Right atrium auricular region (tissue), 2 donors: ENCODE data around the gene PDE4A. TPM values are rescaled to one million over a fixed set of nuclear protein-coding genes. Genes with fewer than 3 reads are reported as not detected.
"Not testable (repeated sequence)": the region's sequence is repeated elsewhere in the genome, so short reads cannot be mapped to it uniquely, and the experiment has no call there.

ENCODE experiments used
- DNase-seq: peaks from one replicate; pipeline ENCODE4 v3.0.0-alpha.2; 2019; ENCODE audit warnings: low spot score
- H3K27ac ChIP-seq, 2 donors: fragments of 200-600 bp; sonication (generic); 1 replicate in 1 of 2; 2 replicates in 1 of 2; pipeline ENCODE4 v1.5.1; 2016 to 2019
- H3K27me3 ChIP-seq, 2 donors: fragments of 200-600 bp; sonication (generic); one replicate each; pipeline versions ENCODE4 v1.5.1 to v1.6.0; 2017 to 2019
- H3K36me3 ChIP-seq: fragments of 200-600 bp; sonication (generic); one replicate; pipeline ENCODE4 v1.5.1; 2016
- H3K4me1 ChIP-seq, 2 donors: fragments of 200-600 bp; sonication (generic); one replicate each; pipeline versions ENCODE4 v1.5.1 to v1.6.0; 2017 to 2019
- H3K4me3 ChIP-seq, 2 donors: fragments of 200-600 bp; sonication (generic); 1 replicate in 1 of 2; 2 replicates in 1 of 2; pipeline ENCODE4 v1.5.1; 2017 to 2019; ENCODE audit warnings: mild to moderate bottlenecking in 1 of 2, moderate library complexity in 1 of 2
- H3K9me3 ChIP-seq, 2 donors: fragments of 200-600 bp; sonication (generic); one replicate each; pipeline ENCODE4 v1.5.1; 2019
- CTCF ChIP-seq, 2 donors: fragments of 200-600 bp; sonication (generic); IDR thresholded peaks; one replicate each; pipeline ENCODE4 v1.5.1; 2019; ENCODE audit warnings: antibody characterized with exemption in 2 of 2
- total RNA-seq, 2 donors: library from RNA; depleted of rRNA; stranded (reverse); fragments of >200 nt; gene quantifications; one replicate each; pipeline ENCODE4 v1.1.0, GENCODE V29; 2016

The PDE4A gene
- total RNA-seq, 2 donors from 2014 or later, result 9.4 to 9.9 TPM

GRCh38 chr19:10380313-10381102 lies 39.8 kb upstream of the PDE4A start, which contains the start of gene TYK2:
TSS of gene TYK2 (minus strand) at chr19:10380572. CDS start at chr19:10378406, 2,166 bp downstream.
- Histone ChIP-seq H3K4me1 (peaks cover 0 to 17% of the 10 kb centered on the region in 2 donors), H3K27me3 (no peaks in the 10 kb centered on the region), H3K27ac (peak within 1 kb of the TSS; percentile 67 to 88), H3K4me3 (peak within 1 kb of the TSS; percentile 65 to 91), H3K36me3 (peaks cover 12% of the 10 kb centered on the region), H3K9me3 (no peaks in the 10 kb centered on the region)
- DNase-seq, result peak; percentile 99
- no peak for TF ChIP-seq CTCF (IDR thresholded peaks at IDR 0.05)

- H3K27ac ChIP-seq, H3K4me3 ChIP-seq, DNase-seq, H3K27me3 ChIP-seq, H3K9me3 ChIP-seq, H3K36me3 ChIP-seq: not testable (repeated sequence)
- H3K4me1 ChIP-seq, result peaks cover 0 to 17% of the 10 kb centered on the region in 2 donors
Measured at GRCh38 chr19:10383223-10383499, 37.2 kb upstream of the PDE4A start.

GRCh38 chr19:10384580-10384979 lies 35.8 kb upstream of the PDE4A start:
- DNase-seq, result no peak
- Histone ChIP-seq H3K27ac (no peak overlapping the region), H3K27me3 (no peaks in the 10 kb centered on the region), H3K4me3 (no peak overlapping the region), H3K36me3 (no peaks in the 10 kb centered on the region), H3K4me1 (peaks cover 0 to 20% of the 10 kb centered on the region in 2 donors), H3K9me3 (no peaks in the 10 kb centered on the region)
- no peak for TF ChIP-seq CTCF (IDR thresholded peaks at IDR 0.05)

- peak; percentile 80 to 95 for TF ChIP-seq CTCF (IDR thresholded peaks at IDR 0.05)
- H3K36me3 ChIP-seq, result peaks cover 32% of the 10 kb centered on the region
- no peaks in the 10 kb centered on the region for H3K9me3 ChIP-seq
- H3K27me3 ChIP-seq, result no peaks in the 10 kb centered on the region
- peaks cover 0 to 10% of the 10 kb centered on the region in 2 donors for H3K4me1 ChIP-seq
- DNase-seq, result peak; percentile 96
- no peak overlapping the region for H3K4me3 ChIP-seq
- no peak overlapping the region for H3K27ac ChIP-seq
Measured at GRCh38 chr19:10388957-10389356, 31.4 kb upstream of the PDE4A start.

GRCh38 chr19:10389863-10390262 lies 30.5 kb upstream of the PDE4A start:
- no peak for TF ChIP-seq CTCF (IDR thresholded peaks at IDR 0.05)
- Histone ChIP-seq H3K27me3 (no peaks in the 10 kb centered on the region), H3K36me3 (peaks cover 41% of the 10 kb centered on the region), H3K4me3 (no peak overlapping the region), H3K9me3 (no peaks in the 10 kb centered on the region), H3K27ac (no peak overlapping the region), H3K4me1 (peaks cover 0 to 10% of the 10 kb centered on the region in 2 donors)
- DNase-seq, result no peak

GRCh38 chr19:10390652-10391286 lies 29.6 kb upstream of the PDE4A start:
- H3K36me3 ChIP-seq, result peaks cover 50% of the 10 kb centered on the region
- peaks cover 0 to 10% of the 10 kb centered on the region in 2 donors for H3K4me1 ChIP-seq
- no peaks in the 10 kb centered on the region for H3K9me3 ChIP-seq
- no peaks in the 10 kb centered on the region for H3K27me3 ChIP-seq
- peak; percentile 75 for DNase-seq
- no peak overlapping the region for H3K4me3 ChIP-seq
- TF ChIP-seq CTCF (IDR thresholded peaks at IDR 0.05), result peak; percentile 83 to 85
- no peak overlapping the region for H3K27ac ChIP-seq
